Brain microvascular endothelial cell (primary cell): ENCODE data around the gene GRK1.

Experiments
- DNase-seq: peaks from one replicate; pipeline ENCODE4 v3.0.0-alpha.2; 2020
- H3K27ac ChIP-seq: fragments of 250-450 bp; sonication (Bioruptor Pico); 2 replicates; pipeline ENCODE4 v1.5.1; 2020; ENCODE audit warnings: mild to moderate bottlenecking, moderate library complexity
- H3K27me3 ChIP-seq: fragments of 250-450 bp; sonication (Bioruptor Pico); replicated peaks from 2 replicates; pipeline ENCODE4 v1.5.1; 2020; ENCODE audit warnings: mild to moderate bottlenecking
- H3K36me3 ChIP-seq: fragments of 250-450 bp; sonication (Bioruptor Pico); replicated peaks from 2 replicates; pipeline ENCODE4 v1.5.1; 2020; ENCODE audit warnings: mild to moderate bottlenecking
- H3K4me3 ChIP-seq: 2 replicates; pipeline ENCODE4 v1.5.1; 2011; ENCODE audit warnings: low read depth, mild to moderate bottlenecking, control low read depth, low read length, moderate library complexity
- in situ Hi-C: cut with HindIII; loops from 2 replicates; pipeline ENCODE4 v1.10.0; 2017; ENCODE audit warnings: low sequenced_read_pairs, low pct_ligation_motif_present
- TF ChIP-seq, protein P1 (sequence below): IDR thresholded peaks from 2 replicates; pipeline ENCODE4 v1.5.1; 2011; ENCODE audit warnings: low read depth, mild to moderate bottlenecking, moderate library complexity, low read length, control low read depth, inconsistent platforms; ENCODE audit errors: missing control alignments

GRK1 gene

DNA sequence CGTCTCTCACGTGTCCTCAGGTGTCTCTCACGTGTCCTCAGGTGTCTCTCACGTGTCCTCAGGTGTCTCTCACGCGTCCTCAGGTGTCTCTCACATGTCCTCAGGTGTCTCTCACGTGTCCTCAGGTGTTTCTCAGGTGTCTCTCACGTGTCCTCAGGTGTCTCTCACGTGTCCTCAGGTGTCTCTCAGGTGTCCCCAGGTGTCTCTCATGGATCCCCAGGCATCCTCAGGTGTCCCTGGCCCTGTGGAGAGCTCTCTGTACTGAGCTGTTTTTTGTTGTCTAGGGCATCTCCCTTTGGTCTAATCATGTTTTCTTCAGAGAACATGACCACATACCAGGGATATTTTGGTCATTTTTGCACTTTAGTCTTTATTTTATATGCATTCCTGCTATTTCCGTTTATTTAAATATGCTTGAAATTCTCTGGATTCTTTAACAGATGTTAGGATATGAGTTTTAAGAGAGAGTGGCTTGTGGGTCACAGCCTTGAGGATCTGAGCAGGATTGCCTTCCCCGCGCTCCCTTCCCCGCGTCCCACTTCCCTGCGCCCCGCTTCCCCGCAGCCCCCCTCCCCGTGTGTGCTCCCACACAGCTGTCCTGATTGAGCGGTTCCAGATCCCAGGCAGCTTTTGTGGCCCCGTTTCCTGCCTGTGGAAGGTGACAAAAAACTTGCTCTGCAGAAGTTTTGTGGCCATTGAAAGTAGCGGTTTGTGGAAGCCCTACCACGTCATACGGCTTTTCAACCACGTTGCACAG, 40.9 kb upstream of the GRK1 start:
- DNase-seq: no peak
- Histone ChIP-seq H3K4me3 (no peak overlapping the region), H3K27ac (no peak overlapping the region), H3K27me3 (no peaks in the 10 kb centered on the region), H3K36me3 (peaks cover 19% of the 10 kb centered on the region)
- in situ Hi-C loops: no loop called here
- TF ChIP-seq, protein P1, sequence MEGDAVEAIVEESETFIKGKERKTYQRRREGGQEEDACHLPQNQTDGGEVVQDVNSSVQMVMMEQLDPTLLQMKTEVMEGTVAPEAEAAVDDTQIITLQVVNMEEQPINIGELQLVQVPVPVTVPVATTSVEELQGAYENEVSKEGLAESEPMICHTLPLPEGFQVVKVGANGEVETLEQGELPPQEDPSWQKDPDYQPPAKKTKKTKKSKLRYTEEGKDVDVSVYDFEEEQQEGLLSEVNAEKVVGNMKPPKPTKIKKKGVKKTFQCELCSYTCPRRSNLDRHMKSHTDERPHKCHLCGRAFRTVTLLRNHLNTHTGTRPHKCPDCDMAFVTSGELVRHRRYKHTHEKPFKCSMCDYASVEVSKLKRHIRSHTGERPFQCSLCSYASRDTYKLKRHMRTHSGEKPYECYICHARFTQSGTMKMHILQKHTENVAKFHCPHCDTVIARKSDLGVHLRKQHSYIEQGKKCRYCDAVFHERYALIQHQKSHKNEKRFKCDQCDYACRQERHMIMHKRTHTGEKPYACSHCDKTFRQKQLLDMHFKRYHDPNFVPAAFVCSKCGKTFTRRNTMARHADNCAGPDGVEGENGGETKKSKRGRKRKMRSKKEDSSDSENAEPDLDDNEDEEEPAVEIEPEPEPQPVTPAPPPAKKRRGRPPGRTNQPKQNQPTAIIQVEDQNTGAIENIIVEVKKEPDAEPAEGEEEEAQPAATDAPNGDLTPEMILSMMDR: no peak

DNA sequence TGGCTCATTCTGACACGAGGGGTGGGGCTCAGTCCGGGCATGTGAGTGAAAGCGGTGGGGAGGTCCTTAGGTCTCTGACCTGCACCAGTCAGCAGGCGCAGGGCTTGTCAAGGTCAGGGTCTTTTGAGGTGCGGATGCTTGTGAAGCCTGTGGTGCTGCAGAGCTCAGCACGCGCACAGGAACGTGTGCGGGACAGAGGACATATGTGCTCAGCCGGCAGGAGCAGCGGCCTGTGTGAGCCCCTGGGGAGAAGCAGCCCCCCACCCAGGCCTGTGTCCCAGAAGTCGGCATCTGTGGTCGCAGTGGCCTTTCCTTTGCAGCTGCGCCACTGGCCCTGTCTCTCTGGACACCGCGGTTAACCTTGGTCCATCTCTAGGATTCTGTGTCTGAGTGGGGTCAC, 39.9 kb upstream of the GRK1 start:
- Histone ChIP-seq H3K27me3 (no peaks in the 10 kb centered on the region), H3K4me3 (no peak overlapping the region), H3K36me3 (peaks cover 29% of the 10 kb centered on the region), H3K27ac (no peak overlapping the region)
- in situ Hi-C loops: no loop called here
- TF ChIP-seq, protein P1: no peak
- no peak for DNase-seq

DNA sequence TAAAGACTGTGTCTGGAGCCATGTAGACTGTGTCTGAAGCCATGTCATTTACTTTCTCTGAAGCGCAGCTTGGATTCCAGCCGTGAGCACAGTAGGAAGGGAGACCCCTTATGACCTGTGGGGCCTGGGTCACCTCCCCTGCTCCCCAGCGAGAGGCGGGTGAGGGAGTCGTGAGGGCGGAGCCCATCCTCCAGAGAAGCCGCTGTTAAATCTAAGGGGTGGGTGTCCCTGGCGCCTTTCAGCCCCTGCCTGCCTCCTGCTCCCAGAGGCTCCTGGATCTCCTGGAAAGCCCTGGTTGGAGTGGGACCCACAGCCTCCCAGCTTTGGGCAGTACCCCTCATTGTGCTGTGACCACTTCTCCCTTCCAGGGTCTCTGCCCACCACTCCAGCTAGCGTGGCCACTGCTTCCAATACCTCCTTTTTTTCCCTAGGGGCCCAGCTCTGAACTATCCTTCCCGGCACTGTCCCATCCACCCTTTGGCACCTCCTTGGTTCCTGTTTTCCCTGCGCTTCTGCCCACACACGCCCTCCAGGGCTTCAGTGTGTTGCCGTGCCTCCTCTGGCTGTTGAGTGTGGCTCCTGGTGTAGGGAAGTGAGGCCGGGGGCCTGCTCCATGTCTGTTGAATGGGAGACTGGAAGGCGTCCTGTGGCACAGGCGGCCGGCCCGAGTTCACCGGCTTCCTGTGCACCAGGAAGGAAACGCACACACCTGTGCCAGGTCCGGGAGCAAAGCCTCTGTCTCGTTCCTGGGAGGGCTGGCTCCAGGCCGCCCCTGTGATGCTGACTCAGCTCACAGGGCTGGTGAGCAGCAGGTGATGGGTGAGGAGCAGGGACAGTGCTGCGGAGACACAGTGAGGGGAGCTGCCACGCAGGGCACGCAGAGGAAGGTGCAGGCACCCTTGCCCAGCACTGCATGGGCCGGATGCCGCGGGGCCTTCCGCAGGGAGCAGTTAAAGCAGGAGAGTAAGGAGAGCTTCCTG, 38.4 kb upstream of the GRK1 start:
- Histone ChIP-seq H3K4me3 (no peak overlapping the region), H3K27ac (no peak overlapping the region), H3K36me3 (peaks cover 34% of the 10 kb centered on the region), H3K27me3 (no peaks in the 10 kb centered on the region)
- no peak for DNase-seq
- TF ChIP-seq, protein P1: no peak
- in situ Hi-C loops: no loop called here

DNA sequence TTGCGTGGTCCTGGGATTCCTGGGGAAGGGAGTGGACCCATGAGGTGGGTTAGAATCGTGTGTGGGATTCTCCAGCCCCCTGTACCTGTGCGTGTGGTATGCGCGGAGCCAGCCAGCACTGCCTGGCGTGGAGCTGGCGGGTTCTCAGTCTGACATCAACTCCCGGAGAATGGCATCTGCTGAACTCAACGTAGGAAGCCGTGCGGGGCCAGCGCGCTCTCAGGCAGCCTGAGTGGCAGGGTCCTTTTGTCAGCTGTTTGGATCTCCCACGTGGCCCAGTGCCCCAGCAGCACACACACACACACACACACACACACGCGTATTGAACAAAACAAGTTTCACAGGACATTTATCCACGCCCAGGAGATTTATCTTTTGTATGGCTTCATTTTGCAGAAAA, 37.2 kb upstream of the GRK1 start:
- peaks cover 41% of the 10 kb centered on the region for H3K36me3 ChIP-seq
- no peak for DNase-seq
- TF ChIP-seq, protein P1: no peak
- no peak overlapping the region for H3K4me3 ChIP-seq
- in situ Hi-C loops: no loop called here
- no peaks in the 10 kb centered on the region for H3K27me3 ChIP-seq
- H3K27ac ChIP-seq: no peak overlapping the region

DNA sequence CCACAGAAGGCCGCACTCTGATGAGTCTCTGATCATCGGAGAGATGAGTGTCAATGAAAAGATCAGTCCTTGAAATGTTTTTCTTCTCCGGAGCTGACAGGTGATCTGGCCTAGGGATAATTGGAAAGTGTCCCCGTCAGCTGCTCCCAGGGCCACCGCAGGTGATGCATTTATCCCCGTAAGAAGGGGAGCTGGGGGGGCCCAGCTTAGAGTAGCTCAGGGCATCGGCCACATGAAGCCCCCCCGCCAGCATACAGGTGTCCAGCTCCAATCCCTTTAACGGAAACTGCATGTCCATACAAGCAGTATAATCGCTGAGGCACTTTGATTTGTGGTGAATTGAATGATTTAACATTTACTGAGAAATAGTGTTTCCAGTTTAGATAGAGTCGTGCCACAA, 36.7 kb upstream of the GRK1 start:
- Histone ChIP-seq H3K27me3 (no peaks in the 10 kb centered on the region), H3K4me3 (no peak overlapping the region), H3K27ac (no peak overlapping the region), H3K36me3 (peaks cover 44% of the 10 kb centered on the region)
- in situ Hi-C loops: no loop called here
- TF ChIP-seq, protein P1: no peak
- no peak for DNase-seq
